GM21526 (cell line): ENCODE results near the gene CFAP119.

Source experiments
- ATAC-seq: cut with Tn5 transposase; IDR thresholded peaks from one replicate; pipeline ENCODE4 v1.9.1; 2021; ENCODE audit warnings: moderate library complexity; ENCODE audit not compliant: unreplicated experiment, low FRiP score

The CFAP119 gene

GRCh38 chr16:30782486-30783279 is 20.8 kb upstream of the CFAP119 start:
- no peak for ATAC-seq

- ATAC-seq: no peak
These were observed 18.7 kb upstream of the CFAP119 start for GRCh38 chr16:30780549-30780948.

GRCh38 chr16:30780021-30780420 is 18.2 kb upstream of the CFAP119 start:
- ATAC-seq: no peak

- ATAC-seq: no peak
These were observed 17.7 kb upstream of the CFAP119 start for GRCh38 chr16:30779596-30779995.

- ATAC-seq: no peak
These were observed 16.8 kb upstream of the CFAP119 start for GRCh38 chr16:30778549-30779244.

GRCh38 chr16:30777591-30778297 is 15.9 kb upstream of the CFAP119 start:
- ATAC-seq: no peak

GRCh38 chr16:30775392-30776188 is 13.7 kb upstream of the CFAP119 start:
- ATAC-seq: no peak

GRCh38 chr16:30775131-30775391 is 13.2 kb upstream of the CFAP119 start:
- ATAC-seq: no peak

- ATAC-seq: no peak
These were observed 12.7 kb upstream of the CFAP119 start for GRCh38 chr16:30774367-30775130.

GRCh38 chr16:30773826-30774225 is 12.0 kb upstream of the CFAP119 start:
- no peak for ATAC-seq

GRCh38 chr16:30771726-30772125 is 9.9 kb upstream of the CFAP119 start:
- ATAC-seq: no peak

- no peak for ATAC-seq
These were observed 7.7 kb upstream of the CFAP119 start for GRCh38 chr16:30769379-30770089.

- ATAC-seq: no peak
These were observed 6.8 kb upstream of the CFAP119 start for GRCh38 chr16:30768583-30769181.

- ATAC-seq: no peak
These were observed 6.1 kb upstream of the CFAP119 start for GRCh38 chr16:30767767-30768465.

- ATAC-seq: no peak
These were observed 5.0 kb upstream of the CFAP119 start for GRCh38 chr16:30766933-30767284.

- ATAC-seq: no peak
These were observed 4.5 kb upstream of the CFAP119 start for GRCh38 chr16:30766206-30766932.

GRCh38 chr16:30764816-30765465 is 3.1 kb upstream of the CFAP119 start:
- no peak for ATAC-seq
